Measurements from ENCODE around the gene PISD. TPM values are rescaled to one million over a fixed set of nuclear protein-coding genes. Genes with fewer than 3 reads are reported as not detected.

PISD gene
- total RNA-seq, 1 donor from 2014 or later = 47.3 TPM

GRCh38 chr22:31586137-31586920 is 75.7 kb downstream of the PISD start:
- Histone ChIP-seq H3K4me1 (peaks cover 13% of the 10 kb centered on the region), H3K27ac (peak overlapping the region; percentile 68), H3K36me3 (peaks cover 51% of the 10 kb centered on the region), H3K9me3 (no peaks in the 10 kb centered on the region), H3K4me3 (no peak overlapping the region), H3K27me3 (ENCODE audit: low read depth) (no peaks in the 10 kb centered on the region)
- no peak for TF ChIP-seq CTCF (IDR thresholded peaks at IDR 0.05)
- intact Hi-C loops (cut with DNase I) = no loop called here
- peak; percentile 72 to 77 for ATAC-seq
- no peak for DNase-seq

- H3K27me3 ChIP-seq (ENCODE audit: low read depth) = no peaks in the 10 kb centered on the region
- no peak for TF ChIP-seq CTCF (IDR thresholded peaks at IDR 0.05)
- ATAC-seq = peak; percentile 49 to 70
- no peaks in the 10 kb centered on the region for H3K9me3 ChIP-seq
- peaks cover 51% of the 10 kb centered on the region for H3K36me3 ChIP-seq
- DNase-seq = no peak
- H3K27ac ChIP-seq = peak overlapping the region; percentile 68
- peaks cover 13% of the 10 kb centered on the region for H3K4me1 ChIP-seq
- H3K4me3 ChIP-seq = no peak overlapping the region
- intact Hi-C loops (cut with DNase I) = no loop called here
These were observed 76.7 kb downstream of the PISD start for GRCh38 chr22:31585161-31585859.

- ATAC-seq = no peak
- Histone ChIP-seq H3K27ac (no peak overlapping the region), H3K27me3 (ENCODE audit: low read depth) (no peaks in the 10 kb centered on the region), H3K36me3 (peaks cover 55% of the 10 kb centered on the region), H3K4me3 (no peak overlapping the region), H3K9me3 (no peaks in the 10 kb centered on the region), H3K4me1 (peaks cover 13% of the 10 kb centered on the region)
- intact Hi-C loops (cut with DNase I) = no loop called here
- no peak for TF ChIP-seq CTCF (IDR thresholded peaks at IDR 0.05)
- DNase-seq = no peak
These were observed 77.2 kb downstream of the PISD start for GRCh38 chr22:31584804-31585160.

- Histone ChIP-seq H3K9me3 (no peaks in the 10 kb centered on the region), H3K4me1 (peaks cover 13% of the 10 kb centered on the region), H3K27ac (no peak overlapping the region), H3K36me3 (peaks cover 51% of the 10 kb centered on the region), H3K4me3 (no peak overlapping the region), H3K27me3 (ENCODE audit: low read depth) (no peaks in the 10 kb centered on the region)
- intact Hi-C loops (cut with DNase I) = no loop called here
- no peak for TF ChIP-seq CTCF (IDR thresholded peaks at IDR 0.05)
- no peak for DNase-seq
- ATAC-seq = no peak
These were observed 78.0 kb downstream of the PISD start for GRCh38 chr22:31583861-31584485.

- Histone ChIP-seq H3K9me3 (no peaks in the 10 kb centered on the region), H3K4me3 (no peak overlapping the region), H3K27ac (no peak overlapping the region), H3K4me1 (peaks cover under 1% of the 10 kb centered on the region), H3K36me3 (peaks cover 55% of the 10 kb centered on the region), H3K27me3 (ENCODE audit: low read depth) (no peaks in the 10 kb centered on the region)
- DNase-seq = no peak
- TF ChIP-seq CTCF (IDR thresholded peaks at IDR 0.05) = no peak
- intact Hi-C loops (cut with DNase I) = no loop called here
- ATAC-seq = no peak
These were observed 82.2 kb downstream of the PISD start for GRCh38 chr22:31579835-31580242.
